Hepatocyte (in vitro differentiated cells): Measurements from ENCODE around the gene DOCK3.

Experiments
- EZH2 ChIP-seq: fragments of 200-600 bp; sonication (generic); IDR thresholded peaks from 2 replicates; pipeline ENCODE4 v1.6.1; 2016; ENCODE audit warnings: antibody characterized with exemption, mild to moderate bottlenecking, borderline replicate concordance
- TF ChIP-seq, protein P1 (sequence below): fragments of 200-600 bp; sonication (generic); IDR thresholded peaks from 2 replicates; pipeline ENCODE4 v1.5.1; 2016; ENCODE audit warnings: antibody characterized with exemption, mild to moderate bottlenecking; ENCODE audit not compliant: poor library complexity

DNA sequence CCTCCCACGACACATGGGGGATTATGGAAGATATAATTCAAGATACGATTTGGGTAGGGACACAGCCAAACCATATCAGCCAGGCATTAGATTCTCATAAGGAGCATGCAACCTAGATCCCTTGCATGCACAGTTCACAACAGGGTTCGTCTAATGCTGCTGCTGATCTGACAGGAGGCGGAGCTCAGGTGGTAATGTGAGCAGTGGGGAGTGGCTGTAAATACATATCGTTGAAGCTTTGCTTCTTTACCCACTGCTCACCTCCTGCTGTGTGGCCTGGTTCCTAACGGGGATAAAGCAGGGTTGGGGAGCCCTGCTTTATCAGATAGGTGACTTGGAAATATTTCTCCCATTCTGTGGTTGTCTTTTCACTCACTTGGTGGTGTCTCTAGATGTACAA lies 14.8 kb downstream of the DOCK3 start:
- TF ChIP-seq, protein P1, sequence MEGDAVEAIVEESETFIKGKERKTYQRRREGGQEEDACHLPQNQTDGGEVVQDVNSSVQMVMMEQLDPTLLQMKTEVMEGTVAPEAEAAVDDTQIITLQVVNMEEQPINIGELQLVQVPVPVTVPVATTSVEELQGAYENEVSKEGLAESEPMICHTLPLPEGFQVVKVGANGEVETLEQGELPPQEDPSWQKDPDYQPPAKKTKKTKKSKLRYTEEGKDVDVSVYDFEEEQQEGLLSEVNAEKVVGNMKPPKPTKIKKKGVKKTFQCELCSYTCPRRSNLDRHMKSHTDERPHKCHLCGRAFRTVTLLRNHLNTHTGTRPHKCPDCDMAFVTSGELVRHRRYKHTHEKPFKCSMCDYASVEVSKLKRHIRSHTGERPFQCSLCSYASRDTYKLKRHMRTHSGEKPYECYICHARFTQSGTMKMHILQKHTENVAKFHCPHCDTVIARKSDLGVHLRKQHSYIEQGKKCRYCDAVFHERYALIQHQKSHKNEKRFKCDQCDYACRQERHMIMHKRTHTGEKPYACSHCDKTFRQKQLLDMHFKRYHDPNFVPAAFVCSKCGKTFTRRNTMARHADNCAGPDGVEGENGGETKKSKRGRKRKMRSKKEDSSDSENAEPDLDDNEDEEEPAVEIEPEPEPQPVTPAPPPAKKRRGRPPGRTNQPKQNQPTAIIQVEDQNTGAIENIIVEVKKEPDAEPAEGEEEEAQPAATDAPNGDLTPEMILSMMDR, result no peak
- TF ChIP-seq EZH2, result no peak
